T-helper 2 cell (primary cell): Measurements from ENCODE around the gene CYP27B1.

ENCODE experiments used
- DNase-seq, 5 experiments: peaks; one replicate each; pipeline versions ENCODE4 v3.0.0 to v3.0.0-alpha.2; 2012 to 2022

Gene CYP27B1

GRCh38 chr12:57750561-57751431 is 16.1 kb downstream of the CYP27B1 start:
- DNase-seq = no peak

- no peak for DNase-seq
Measured at GRCh38 chr12:57749061-57749460, 17.8 kb downstream of the CYP27B1 start.

GRCh38 chr12:57746025-57746424 is 20.9 kb downstream of the CYP27B1 start:
- no peak for DNase-seq

- DNase-seq = no peak
Measured at GRCh38 chr12:57745485-57745881, 21.4 kb downstream of the CYP27B1 start.

- DNase-seq = peak; percentile 79 to 99 (median 92)
Measured at GRCh38 chr12:57744777-57745484, 21.9 kb downstream of the CYP27B1 start, which contains the start of gene TSPAN31. Gene TSPAN31 (plus strand): TSS chr12:57745039. CDS start chr12:57745155, 116 bp downstream.

- DNase-seq = peak in 4 of 5 experiments; percentile 30 to 86 (median 57)
Measured at GRCh38 chr12:57744194-57744776, 22.6 kb downstream of the CYP27B1 start.

- no peak for DNase-seq
Measured at GRCh38 chr12:57743769-57744168, 23.1 kb downstream of the CYP27B1 start.

GRCh38 chr12:57741844-57742738 is 24.8 kb downstream of the CYP27B1 start:
- peak; percentile 48 to 92 (median 72) for DNase-seq

GRCh38 chr12:57741413-57741789 is 25.5 kb downstream of the CYP27B1 start:
- DNase-seq = no peak

GRCh38 chr12:57740656-57741412 is 26.0 kb downstream of the CYP27B1 start:
- DNase-seq = peak; percentile 36 to 94 (median 78)

GRCh38 chr12:57739914-57740538 is 26.9 kb downstream of the CYP27B1 start:
- no peak for DNase-seq

GRCh38 chr12:57739387-57739786 is 27.5 kb downstream of the CYP27B1 start:
- DNase-seq = no peak

GRCh38 chr12:57738661-57739237 is 28.1 kb downstream of the CYP27B1 start, which contains the start of gene AGAP2:
Gene AGAP2 (minus strand): TSS chr12:57738742. CDS start chr12:57738246, 496 bp downstream.
- DNase-seq = no peak

GRCh38 chr12:57737467-57738460 is 29.1 kb downstream of the CYP27B1 start:
- no peak for DNase-seq

- DNase-seq = no peak
Measured at GRCh38 chr12:57736741-57737466, 30.0 kb downstream of the CYP27B1 start.

- no peak for DNase-seq
Measured at GRCh38 chr12:57735952-57736740, 30.7 kb downstream of the CYP27B1 start.

GRCh38 chr12:57735198-57735855 is 31.6 kb downstream of the CYP27B1 start:
- no peak for DNase-seq
